Activated T-cell treated with anti-CD3 and anti-CD28 coated beads, Interleukin-2, amount 50 U/mL, for 72 hours (primary cell): ENCODE results near the gene EEPD1. TPM values are rescaled to one million over a fixed set of nuclear protein-coding genes. Genes with fewer than 3 reads are reported as not detected.
"Not testable (repeated sequence)": the region's sequence is repeated elsewhere in the genome, so short reads cannot be mapped to it uniquely, and the experiment has no call there.

Experiments used
- ATAC-seq, 2 donors: fragments of 150-1000 bp; cut with Tn5 transposase; replicated peaks in 1 of 2; 2 replicates each; pipeline ENCODE4 v1.10.0; 2021; ENCODE audit warnings: moderate library complexity in 2 of 2, mild to moderate bottlenecking in 1 of 2
- DNase-seq, 2 donors: peaks; one replicate each; pipeline ENCODE4 v3.0.0; 2021 to 2022; ENCODE audit warnings: mixed read lengths in 1 of 2
- H3K27ac Mint-ChIP-seq: one replicate; pipeline ENCODE4 v1.8.0; 2022; ENCODE audit warnings: mild to moderate bottlenecking, moderate library complexity, mixed read lengths
- H3K27me3 Mint-ChIP-seq: one replicate; pipeline ENCODE4 v1.8.0; 2022; ENCODE audit warnings: low read depth, mixed read lengths
- H3K36me3 Mint-ChIP-seq, 2 donors: one replicate each; pipeline ENCODE4 v1.8.0; 2022; ENCODE audit warnings: mixed read lengths in 2 of 2, mild to moderate bottlenecking in 1 of 2; ENCODE audit not compliant: insufficient read depth in 2 of 2
- H3K4me1 Mint-ChIP-seq: one replicate; pipeline ENCODE4 v1.8.0; 2022; ENCODE audit warnings: low read depth, mixed read lengths
- H3K4me3 Mint-ChIP-seq, 2 donors: one replicate each; pipeline ENCODE4 v1.8.0; 2022; ENCODE audit warnings: mild to moderate bottlenecking in 2 of 2, mixed read lengths in 2 of 2, moderate library complexity in 2 of 2
- H3K9me3 Mint-ChIP-seq, 2 donors: one replicate each; pipeline ENCODE4 v1.8.0; 2022; ENCODE audit warnings: mixed read lengths in 2 of 2
- total RNA-seq, 2 donors: library from RNA; stranded (reverse); gene quantifications; one replicate each; pipeline ENCODE4 v1.2.3, GENCODE V29; 2022

EEPD1 gene
- total RNA-seq, 2 donors from 2014 or later = 1.2 to 1.8 TPM

DNA sequence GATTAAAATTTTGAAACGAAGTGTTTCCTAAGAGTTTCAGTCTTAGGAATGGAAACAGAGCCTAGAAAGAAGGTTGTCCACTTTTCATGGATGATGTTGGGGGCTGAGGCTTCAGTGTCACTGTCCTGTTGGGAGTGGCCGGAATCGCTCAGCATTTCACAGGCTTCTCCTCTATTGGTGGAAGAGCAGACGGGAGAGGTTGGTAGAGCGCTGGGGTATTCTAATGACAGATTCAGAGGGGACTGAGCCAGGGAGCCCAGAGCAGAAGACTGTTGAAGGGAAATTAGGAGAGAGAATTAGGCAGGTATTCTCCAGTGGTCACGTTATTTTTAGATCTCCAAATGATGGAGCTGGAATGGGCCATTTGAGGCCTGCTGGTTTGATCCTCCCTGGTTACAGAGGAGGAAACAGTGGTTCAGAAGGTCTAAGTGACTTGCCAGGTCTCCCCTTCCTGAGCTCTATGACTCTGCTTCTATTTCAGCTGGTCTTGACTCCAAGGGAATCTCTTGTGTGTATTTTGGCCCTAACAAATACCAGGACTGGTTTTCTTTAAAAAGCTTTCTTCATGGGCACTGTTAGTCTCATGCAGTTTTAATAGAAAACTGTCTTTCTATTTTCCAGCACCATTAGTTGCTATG, 35.7 kb upstream of the EEPD1 start:
- no peak for DNase-seq
- H3K9me3 Mint-ChIP-seq = peaks cover 5 to 7% of the 10 kb centered on the region in 2 donors
- ATAC-seq = no peak
- H3K27ac Mint-ChIP-seq = no peak overlapping the region
- peaks cover 34% of the 10 kb centered on the region for H3K27me3 Mint-ChIP-seq
- H3K4me3 Mint-ChIP-seq = peak overlapping the region in 1 of 2 donors; percentile 38
- H3K36me3 Mint-ChIP-seq = peaks cover 3 to 9% of the 10 kb centered on the region in 2 donors
- peaks cover 30% of the 10 kb centered on the region for H3K4me1 Mint-ChIP-seq

DNA sequence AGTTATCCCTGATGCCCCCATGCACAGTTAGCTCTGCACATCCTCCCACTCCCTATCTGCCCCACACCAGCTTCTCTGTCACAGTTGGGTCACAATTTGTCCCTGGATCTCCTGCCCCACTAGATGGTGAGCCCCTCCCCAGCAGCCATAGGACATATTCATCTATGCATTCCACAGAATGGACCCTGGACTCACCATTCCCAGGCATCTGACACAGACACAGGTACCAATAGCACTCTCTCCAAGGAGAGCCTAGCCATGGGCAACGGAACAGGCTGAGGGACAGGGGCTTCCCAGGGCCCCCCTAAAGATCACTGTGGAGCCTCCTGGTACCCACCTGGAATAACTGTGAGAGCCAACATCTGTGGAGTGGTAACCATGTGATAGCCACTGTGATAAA, 34.7 kb upstream of the EEPD1 start:
- DNase-seq = no peak
- H3K27ac Mint-ChIP-seq = no peak overlapping the region
- peaks cover 5 to 11% of the 10 kb centered on the region in 2 donors for H3K9me3 Mint-ChIP-seq
- no peak overlapping the region for H3K4me3 Mint-ChIP-seq
- H3K36me3 Mint-ChIP-seq = peaks cover 9 to 12% of the 10 kb centered on the region in 2 donors
- ATAC-seq = no peak
- peaks cover 32% of the 10 kb centered on the region for H3K27me3 Mint-ChIP-seq
- peaks cover 30% of the 10 kb centered on the region for H3K4me1 Mint-ChIP-seq

DNA sequence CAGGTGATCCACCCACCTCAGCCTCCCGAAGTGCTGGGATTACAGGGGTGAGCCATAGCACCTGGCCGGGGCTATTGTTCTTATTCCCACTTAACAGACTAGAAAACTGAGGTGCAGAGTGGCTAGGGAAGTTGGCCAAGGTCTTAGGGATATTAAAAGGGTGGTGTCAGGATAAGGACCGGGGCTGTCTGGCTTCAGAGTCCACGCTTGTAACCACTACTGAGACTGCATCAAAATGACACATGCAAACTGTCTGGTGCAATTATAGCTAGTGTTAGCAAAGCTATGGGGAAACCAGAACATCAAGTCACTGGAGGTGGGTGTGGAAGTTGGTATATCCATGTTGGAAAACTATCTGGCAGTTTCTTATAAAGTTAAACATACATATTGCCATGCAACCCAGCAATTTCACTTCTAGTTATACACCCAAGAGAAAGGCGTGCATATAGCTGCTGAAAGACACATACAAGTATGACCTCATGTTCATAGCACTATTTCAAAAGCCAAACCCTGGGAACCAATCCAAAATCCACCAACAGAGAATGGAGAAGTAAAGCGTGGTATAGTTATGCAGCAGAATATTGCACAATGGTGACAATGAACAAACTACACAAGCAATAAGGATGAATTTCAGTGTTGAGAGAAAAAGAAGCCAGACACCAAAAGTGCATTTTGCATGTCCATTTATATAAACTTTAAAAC, 33.9 kb upstream of the EEPD1 start:
- Mint-ChIP-seq H3K9me3 (peaks cover 5 to 11% of the 10 kb centered on the region in 2 donors), H3K4me3 (no peak overlapping the region), H3K36me3 (peaks cover 9 to 12% of the 10 kb centered on the region in 2 donors), H3K27me3 (peaks cover 32% of the 10 kb centered on the region), H3K27ac (no peak overlapping the region), H3K4me1 (peaks cover 30% of the 10 kb centered on the region)
- no peak for ATAC-seq
- DNase-seq = no peak

GRCh38 chr7:36119983-36120646, 32.9 kb upstream of the EEPD1 start:
- Mint-ChIP-seq H3K4me1 (peaks cover 24% of the 10 kb centered on the region), H3K27me3 (peaks cover 26% of the 10 kb centered on the region), H3K9me3 (peaks cover 7 to 11% of the 10 kb centered on the region in 2 donors), H3K36me3 (peaks cover 9 to 12% of the 10 kb centered on the region in 2 donors)
- not testable (repeated sequence) for DNase-seq, H3K4me3 Mint-ChIP-seq, H3K27ac Mint-ChIP-seq, ATAC-seq

- peaks cover 9 to 12% of the 10 kb centered on the region in 2 donors for H3K36me3 Mint-ChIP-seq
- H3K27ac Mint-ChIP-seq, H3K27me3 Mint-ChIP-seq, H3K4me3 Mint-ChIP-seq, ATAC-seq, H3K4me1 Mint-ChIP-seq, DNase-seq: not testable (repeated sequence)
- H3K9me3 Mint-ChIP-seq = peaks cover 7 to 13% of the 10 kb centered on the region in 2 donors
Measured at GRCh38 chr7:36125630-36126029, 27.4 kb upstream of the EEPD1 start.

DNA sequence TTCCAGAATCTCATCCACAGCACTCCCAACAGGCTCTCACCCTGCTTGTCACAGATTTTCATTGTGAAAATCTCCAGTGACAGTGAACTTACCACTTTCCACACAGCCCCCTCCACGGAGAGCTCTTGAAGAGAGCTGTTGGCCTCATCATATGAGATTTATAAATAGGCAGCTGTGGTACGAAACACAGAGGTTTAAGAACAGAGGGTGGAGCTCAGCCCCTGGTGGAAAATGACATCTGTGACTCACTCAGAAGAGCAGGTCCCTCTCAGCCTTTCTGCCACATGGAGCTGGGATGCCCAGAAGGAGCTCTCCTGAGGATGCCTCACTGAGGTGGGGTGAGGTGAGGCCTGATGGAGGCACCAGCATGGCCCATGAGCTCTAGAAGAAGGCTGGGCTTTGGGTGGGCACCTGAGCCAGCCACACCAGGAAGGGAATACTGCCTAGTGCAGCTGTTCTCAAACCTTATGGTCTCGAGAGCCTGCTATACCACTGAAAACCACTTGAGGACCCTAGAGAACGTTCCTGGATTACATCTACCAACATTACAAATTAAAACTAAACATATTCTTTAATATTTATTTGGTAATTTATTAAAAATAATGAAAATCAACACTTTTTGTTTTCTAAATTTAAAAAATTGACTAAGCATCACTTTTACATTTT, 25.8 kb upstream of the EEPD1 start:
- Mint-ChIP-seq H3K4me1 (no peaks in the 10 kb centered on the region), H3K4me3 (no peak overlapping the region), H3K9me3 (peaks cover 2 to 6% of the 10 kb centered on the region in 2 donors), H3K27me3 (peaks cover 8% of the 10 kb centered on the region), H3K36me3 (peaks cover 3 to 6% of the 10 kb centered on the region in 2 donors), H3K27ac (no peak overlapping the region)
- no peak for DNase-seq
- no peak for ATAC-seq

DNA sequence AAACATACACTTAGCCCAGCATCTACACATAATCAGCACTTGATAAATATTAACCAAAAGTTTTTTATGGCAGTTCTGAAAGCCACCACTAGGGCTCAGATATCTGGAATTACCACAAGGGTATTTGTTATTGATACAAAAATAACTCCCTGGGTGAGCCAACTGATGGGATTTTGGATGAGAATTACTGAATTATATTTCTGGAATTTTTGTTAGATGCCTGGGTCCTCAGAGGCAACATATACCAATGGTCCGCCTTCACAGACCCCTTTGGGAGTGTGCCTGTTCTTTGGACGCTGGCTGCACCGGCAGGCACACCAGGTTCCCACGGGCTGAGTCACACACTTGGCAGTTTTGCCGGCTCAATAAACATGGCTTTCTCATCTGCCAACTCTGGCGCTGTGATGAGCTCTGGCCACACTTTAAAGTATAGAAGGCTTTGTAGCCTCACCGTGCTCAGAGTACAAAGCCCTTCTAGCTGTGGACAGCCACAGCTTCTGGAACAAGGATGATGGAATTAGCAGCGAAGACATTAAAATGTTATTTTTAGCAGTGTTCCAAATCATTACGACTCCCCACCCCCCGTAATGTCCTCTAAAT, 24.5 kb upstream of the EEPD1 start:
- Mint-ChIP-seq H3K27me3 (no peaks in the 10 kb centered on the region), H3K4me3 (no peak overlapping the region), H3K4me1 (no peaks in the 10 kb centered on the region)

GRCh38 chr7:36129048-36129534, 24.0 kb upstream of the EEPD1 start:
- H3K4me3 Mint-ChIP-seq = no peak overlapping the region
- H3K9me3 Mint-ChIP-seq = peaks cover 2% of the 10 kb centered on the region in 2 donors
- H3K27me3 Mint-ChIP-seq = no peaks in the 10 kb centered on the region
- no peaks in the 10 kb centered on the region for H3K36me3 Mint-ChIP-seq
- ATAC-seq (no peak), DNase-seq (no peak)
- no peaks in the 10 kb centered on the region for H3K4me1 Mint-ChIP-seq
- H3K27ac Mint-ChIP-seq = no peak overlapping the region

More for the DNA sequence above, 24.5 kb upstream of the EEPD1 start:
- DNase-seq = no peak
- Mint-ChIP-seq H3K27ac (no peak overlapping the region), H3K36me3 (no peaks in the 10 kb centered on the region), H3K9me3 (peaks cover 2% of the 10 kb centered on the region in 2 donors)
- no peak for ATAC-seq

DNA sequence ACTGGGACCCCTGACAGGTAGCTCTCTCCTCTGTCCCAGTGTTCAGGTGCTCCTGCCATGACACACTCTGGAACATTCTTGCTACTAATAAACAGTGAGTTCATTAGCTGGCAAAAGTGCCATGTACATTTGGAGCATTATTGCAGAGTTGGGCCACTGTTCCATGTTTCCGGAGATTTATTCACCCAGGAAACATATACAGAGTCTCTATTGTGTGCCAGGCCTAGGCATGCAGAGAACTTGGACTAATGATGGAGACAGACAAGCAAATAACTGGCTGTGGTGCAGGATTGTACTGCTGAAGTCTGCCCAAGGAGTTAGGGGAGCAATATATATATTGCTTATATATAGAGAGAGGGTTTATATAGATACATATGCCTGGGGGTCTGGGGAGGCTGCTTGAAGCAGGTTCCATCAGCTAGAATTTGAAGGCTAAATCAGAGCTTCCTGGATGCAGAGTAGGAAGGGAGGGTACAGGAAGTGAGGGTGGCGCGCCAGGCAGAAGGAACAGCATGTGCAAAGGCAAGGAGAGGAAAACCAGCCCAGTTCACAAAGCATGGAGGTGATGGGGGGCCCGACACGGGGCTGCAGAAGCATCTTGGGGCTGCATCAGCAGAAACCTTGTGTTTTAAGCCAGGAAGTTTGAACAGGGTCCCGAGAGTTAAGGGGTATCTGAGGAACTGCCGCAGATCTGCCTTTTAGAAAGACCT, 22.7 kb upstream of the EEPD1 start:
- H3K36me3 Mint-ChIP-seq = no peaks in the 10 kb centered on the region
- no peak for ATAC-seq
- H3K9me3 Mint-ChIP-seq = no peaks in the 10 kb centered on the region
- no peak overlapping the region for H3K27ac Mint-ChIP-seq
- no peak for DNase-seq
- no peak overlapping the region for H3K4me3 Mint-ChIP-seq
- H3K4me1 Mint-ChIP-seq = no peaks in the 10 kb centered on the region
- no peaks in the 10 kb centered on the region for H3K27me3 Mint-ChIP-seq

- no peak overlapping the region for H3K4me3 Mint-ChIP-seq
- no peaks in the 10 kb centered on the region for H3K4me1 Mint-ChIP-seq
- no peaks in the 10 kb centered on the region for H3K36me3 Mint-ChIP-seq
- ATAC-seq (no peak), DNase-seq (no peak)
- H3K27ac Mint-ChIP-seq = no peak overlapping the region
- no peaks in the 10 kb centered on the region for H3K27me3 Mint-ChIP-seq
- H3K9me3 Mint-ChIP-seq = no peaks in the 10 kb centered on the region
Measured at GRCh38 chr7:36131026-36131425, 22.0 kb upstream of the EEPD1 start.

DNA sequence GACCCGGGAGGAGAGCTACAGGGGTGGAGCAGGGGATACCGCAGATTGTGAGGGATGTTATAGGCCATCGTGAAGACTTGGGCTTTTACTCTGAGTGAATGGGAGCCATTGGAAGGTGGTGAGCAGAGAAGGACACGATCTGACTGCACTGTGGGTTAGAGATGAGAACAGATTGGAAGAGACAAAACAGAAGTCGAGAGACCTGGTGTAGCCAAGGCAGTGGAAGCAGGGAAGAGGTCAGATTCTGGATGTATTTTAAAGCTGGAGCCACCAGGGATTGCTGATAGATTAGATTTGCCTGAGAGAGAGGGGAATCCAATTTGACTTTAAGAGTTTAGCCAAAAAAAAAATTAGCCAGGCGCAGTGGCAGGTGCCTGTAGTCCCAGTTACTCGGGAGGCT, 21.6 kb upstream of the EEPD1 start:
- no peaks in the 10 kb centered on the region for H3K4me1 Mint-ChIP-seq
- no peaks in the 10 kb centered on the region for H3K36me3 Mint-ChIP-seq
- DNase-seq (no peak), ATAC-seq (no peak)
- no peaks in the 10 kb centered on the region for H3K27me3 Mint-ChIP-seq
- H3K27ac Mint-ChIP-seq = no peak overlapping the region
- no peak overlapping the region for H3K4me3 Mint-ChIP-seq
- no peaks in the 10 kb centered on the region for H3K9me3 Mint-ChIP-seq

GRCh38 chr7:36132012-36132411, 21.0 kb upstream of the EEPD1 start:
- H3K27me3 Mint-ChIP-seq = no peaks in the 10 kb centered on the region
- DNase-seq = no peak
- no peak overlapping the region for H3K27ac Mint-ChIP-seq
- ATAC-seq = no peak
- no peaks in the 10 kb centered on the region for H3K36me3 Mint-ChIP-seq
- no peak overlapping the region for H3K4me3 Mint-ChIP-seq
- H3K9me3 Mint-ChIP-seq = no peaks in the 10 kb centered on the region
- H3K4me1 Mint-ChIP-seq = no peaks in the 10 kb centered on the region
